ENCODE results near the gene NDRG4. TPM values are rescaled to one million over a fixed set of nuclear protein-coding genes. Genes with fewer than 3 reads are reported as not detected.

Gene NDRG4
- polyA plus RNA-seq, 1 donor from 2014 or later, result 507 TPM

GRCh38 chr16:58510097-58510775, 10.3 kb downstream of the NDRG4 start:
- H3K36me3 ChIP-seq (ENCODE audit: insufficient read depth, low read length), result no peaks in the 10 kb centered on the region

DNA sequence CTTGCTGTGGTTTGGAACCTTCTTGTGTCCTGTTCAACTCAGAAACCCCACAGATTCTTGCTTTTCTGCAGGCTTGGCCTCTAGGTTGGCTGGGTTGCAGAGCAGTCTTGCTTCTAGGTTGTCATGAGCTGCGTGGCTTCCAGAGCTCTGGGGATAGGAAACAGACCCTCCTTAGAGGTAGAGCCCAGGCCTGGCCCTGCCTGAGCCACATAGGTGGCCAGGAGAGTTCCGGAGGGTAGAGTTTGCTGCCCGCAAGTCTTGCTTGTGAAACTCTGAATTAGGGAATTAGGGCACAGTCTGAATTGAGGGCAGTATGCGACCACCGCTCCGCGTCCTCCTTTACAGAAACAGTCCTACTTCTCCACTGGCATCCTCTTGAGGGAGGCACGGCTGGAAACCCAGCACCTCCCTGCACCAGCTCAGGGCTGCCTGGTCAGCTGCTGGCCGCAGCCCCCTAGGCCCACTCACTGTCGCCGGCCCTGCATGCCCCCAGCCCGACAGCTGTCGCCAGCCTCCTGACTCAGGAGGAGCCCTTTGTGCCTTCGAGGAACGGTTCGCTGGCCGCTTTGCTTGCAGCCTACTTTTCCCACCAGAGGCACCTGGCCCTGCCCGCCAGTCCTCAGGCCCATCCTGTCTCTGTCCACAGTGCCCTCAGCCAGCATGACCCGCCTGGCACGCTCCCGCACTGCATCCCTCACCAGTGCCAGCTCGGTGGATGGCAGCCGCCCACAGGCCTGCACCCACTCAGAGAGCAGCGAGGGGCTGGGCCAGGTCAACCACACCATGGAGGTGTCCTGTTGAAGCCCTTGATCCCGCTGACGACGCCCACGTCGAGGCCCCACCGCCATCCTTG, 11.1 kb downstream of the NDRG4 start:
- no peak overlapping the region for H3K4me3 ChIP-seq (ENCODE audit: low read length)
- H3K9ac ChIP-seq (ENCODE audit: low read length), result no peak overlapping the region
- H3K27ac ChIP-seq (ENCODE audit: low read length), result no peak overlapping the region
- no peaks in the 10 kb centered on the region for H4K20me1 ChIP-seq (ENCODE audit: insufficient read depth)
- H3K79me2 ChIP-seq (replicated peaks; ENCODE audit: insufficient read depth, low read length), result no peaks in the 10 kb centered on the region
- H3K9me2 ChIP-seq (ENCODE audit: insufficient read depth, low read length), result no peaks in the 10 kb centered on the region
- TF ChIP-seq, protein P1, sequence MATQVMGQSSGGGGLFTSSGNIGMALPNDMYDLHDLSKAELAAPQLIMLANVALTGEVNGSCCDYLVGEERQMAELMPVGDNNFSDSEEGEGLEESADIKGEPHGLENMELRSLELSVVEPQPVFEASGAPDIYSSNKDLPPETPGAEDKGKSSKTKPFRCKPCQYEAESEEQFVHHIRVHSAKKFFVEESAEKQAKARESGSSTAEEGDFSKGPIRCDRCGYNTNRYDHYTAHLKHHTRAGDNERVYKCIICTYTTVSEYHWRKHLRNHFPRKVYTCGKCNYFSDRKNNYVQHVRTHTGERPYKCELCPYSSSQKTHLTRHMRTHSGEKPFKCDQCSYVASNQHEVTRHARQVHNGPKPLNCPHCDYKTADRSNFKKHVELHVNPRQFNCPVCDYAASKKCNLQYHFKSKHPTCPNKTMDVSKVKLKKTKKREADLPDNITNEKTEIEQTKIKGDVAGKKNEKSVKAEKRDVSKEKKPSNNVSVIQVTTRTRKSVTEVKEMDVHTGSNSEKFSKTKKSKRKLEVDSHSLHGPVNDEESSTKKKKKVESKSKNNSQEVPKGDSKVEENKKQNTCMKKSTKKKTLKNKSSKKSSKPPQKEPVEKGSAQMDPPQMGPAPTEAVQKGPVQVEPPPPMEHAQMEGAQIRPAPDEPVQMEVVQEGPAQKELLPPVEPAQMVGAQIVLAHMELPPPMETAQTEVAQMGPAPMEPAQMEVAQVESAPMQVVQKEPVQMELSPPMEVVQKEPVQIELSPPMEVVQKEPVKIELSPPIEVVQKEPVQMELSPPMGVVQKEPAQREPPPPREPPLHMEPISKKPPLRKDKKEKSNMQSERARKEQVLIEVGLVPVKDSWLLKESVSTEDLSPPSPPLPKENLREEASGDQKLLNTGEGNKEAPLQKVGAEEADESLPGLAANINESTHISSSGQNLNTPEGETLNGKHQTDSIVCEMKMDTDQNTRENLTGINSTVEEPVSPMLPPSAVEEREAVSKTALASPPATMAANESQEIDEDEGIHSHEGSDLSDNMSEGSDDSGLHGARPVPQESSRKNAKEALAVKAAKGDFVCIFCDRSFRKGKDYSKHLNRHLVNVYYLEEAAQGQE (IDR thresholded peaks at IDR 0.05; ENCODE audit: borderline replicate concordance), result no peak
- TF ChIP-seq SMC3 (conservative IDR thresholded peaks at IDR 0.05; ENCODE audit: poor library complexity), result no peak
- TF ChIP-seq, protein P2, sequence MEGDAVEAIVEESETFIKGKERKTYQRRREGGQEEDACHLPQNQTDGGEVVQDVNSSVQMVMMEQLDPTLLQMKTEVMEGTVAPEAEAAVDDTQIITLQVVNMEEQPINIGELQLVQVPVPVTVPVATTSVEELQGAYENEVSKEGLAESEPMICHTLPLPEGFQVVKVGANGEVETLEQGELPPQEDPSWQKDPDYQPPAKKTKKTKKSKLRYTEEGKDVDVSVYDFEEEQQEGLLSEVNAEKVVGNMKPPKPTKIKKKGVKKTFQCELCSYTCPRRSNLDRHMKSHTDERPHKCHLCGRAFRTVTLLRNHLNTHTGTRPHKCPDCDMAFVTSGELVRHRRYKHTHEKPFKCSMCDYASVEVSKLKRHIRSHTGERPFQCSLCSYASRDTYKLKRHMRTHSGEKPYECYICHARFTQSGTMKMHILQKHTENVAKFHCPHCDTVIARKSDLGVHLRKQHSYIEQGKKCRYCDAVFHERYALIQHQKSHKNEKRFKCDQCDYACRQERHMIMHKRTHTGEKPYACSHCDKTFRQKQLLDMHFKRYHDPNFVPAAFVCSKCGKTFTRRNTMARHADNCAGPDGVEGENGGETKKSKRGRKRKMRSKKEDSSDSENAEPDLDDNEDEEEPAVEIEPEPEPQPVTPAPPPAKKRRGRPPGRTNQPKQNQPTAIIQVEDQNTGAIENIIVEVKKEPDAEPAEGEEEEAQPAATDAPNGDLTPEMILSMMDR (IDR thresholded peaks at IDR 0.05; ENCODE audit: poor library complexity, severe bottlenecking), result no peak
- no peaks in the 10 kb centered on the region for H3F3A ChIP-seq (ENCODE audit: insufficient read depth, low read length, poor library complexity, severe bottlenecking)
- no peaks in the 10 kb centered on the region for H3K27me3 ChIP-seq (ENCODE audit: insufficient read depth, low read depth, low read length)
- H2AFZ ChIP-seq (ENCODE audit: low read depth, low read length), result no peak overlapping the region
- no peaks in the 10 kb centered on the region for H3K36me3 ChIP-seq (ENCODE audit: insufficient read depth, low read length)
- no peaks in the 10 kb centered on the region for H3K9me3 ChIP-seq (ENCODE audit: low read length)
- no peak overlapping the region for H3K4me2 ChIP-seq (ENCODE audit: low read length)

More at GRCh38 chr16:58510097-58510775, 10.3 kb downstream of the NDRG4 start:
- H3K79me2 ChIP-seq (replicated peaks; ENCODE audit: insufficient read depth, low read length), result no peaks in the 10 kb centered on the region
- no peaks in the 10 kb centered on the region for H4K20me1 ChIP-seq (ENCODE audit: insufficient read depth)
- H3K27me3 ChIP-seq (ENCODE audit: insufficient read depth, low read depth, low read length), result no peaks in the 10 kb centered on the region
- TF ChIP-seq EP300 (conservative IDR thresholded peaks at IDR 0.05; ENCODE audit: poor library complexity, severe bottlenecking), result no peak
- TF ChIP-seq RAD21 (conservative IDR thresholded peaks at IDR 0.05), result no peak
- TF ChIP-seq, protein P2 (IDR thresholded peaks at IDR 0.05; ENCODE audit: poor library complexity, severe bottlenecking), result no peak
- TF ChIP-seq, protein P1 (IDR thresholded peaks at IDR 0.05; ENCODE audit: borderline replicate concordance), result no peak
- TF ChIP-seq EZH2 (IDR thresholded peaks at IDR 0.05; ENCODE audit: borderline replicate concordance, insufficient read depth, low read length, poor library complexity, severe bottlenecking), result no peak
- TF ChIP-seq TAF1 (IDR thresholded peaks at IDR 0.05; ENCODE audit: low read depth), result no peak
- TF ChIP-seq MXI1 (conservative IDR thresholded peaks at IDR 0.05; ENCODE audit: poor library complexity, severe bottlenecking), result no peak
- TF ChIP-seq SMC3 (conservative IDR thresholded peaks at IDR 0.05; ENCODE audit: poor library complexity), result no peak
- TF ChIP-seq POLR2AphosphoS5 (IDR thresholded peaks at IDR 0.05), result no peak
- no peaks in the 10 kb centered on the region for H3K9me3 ChIP-seq (ENCODE audit: low read length)
- H3K4me2 ChIP-seq (ENCODE audit: low read length), result no peak overlapping the region
- H3K9me2 ChIP-seq (ENCODE audit: insufficient read depth, low read length), result no peaks in the 10 kb centered on the region
- no peak overlapping the region for H3K27ac ChIP-seq (ENCODE audit: low read length)
- no peak overlapping the region for H2AFZ ChIP-seq (ENCODE audit: low read depth, low read length)
- H3K4me3 ChIP-seq (ENCODE audit: low read length), result no peak overlapping the region
- H3F3A ChIP-seq (ENCODE audit: insufficient read depth, low read length, poor library complexity, severe bottlenecking), result no peaks in the 10 kb centered on the region
- H3K9ac ChIP-seq (ENCODE audit: low read length), result no peak overlapping the region

All from neural cell (in vitro differentiated cells).